ENCODE results near the gene CCDC138. TPM values are rescaled to one million over a fixed set of nuclear protein-coding genes. Genes with fewer than 3 reads are reported as not detected.
"Not testable (repeated sequence)": the region's sequence is repeated elsewhere in the genome, so short reads cannot be mapped to it uniquely, and the experiment has no call there.

Gene CCDC138, protein sequence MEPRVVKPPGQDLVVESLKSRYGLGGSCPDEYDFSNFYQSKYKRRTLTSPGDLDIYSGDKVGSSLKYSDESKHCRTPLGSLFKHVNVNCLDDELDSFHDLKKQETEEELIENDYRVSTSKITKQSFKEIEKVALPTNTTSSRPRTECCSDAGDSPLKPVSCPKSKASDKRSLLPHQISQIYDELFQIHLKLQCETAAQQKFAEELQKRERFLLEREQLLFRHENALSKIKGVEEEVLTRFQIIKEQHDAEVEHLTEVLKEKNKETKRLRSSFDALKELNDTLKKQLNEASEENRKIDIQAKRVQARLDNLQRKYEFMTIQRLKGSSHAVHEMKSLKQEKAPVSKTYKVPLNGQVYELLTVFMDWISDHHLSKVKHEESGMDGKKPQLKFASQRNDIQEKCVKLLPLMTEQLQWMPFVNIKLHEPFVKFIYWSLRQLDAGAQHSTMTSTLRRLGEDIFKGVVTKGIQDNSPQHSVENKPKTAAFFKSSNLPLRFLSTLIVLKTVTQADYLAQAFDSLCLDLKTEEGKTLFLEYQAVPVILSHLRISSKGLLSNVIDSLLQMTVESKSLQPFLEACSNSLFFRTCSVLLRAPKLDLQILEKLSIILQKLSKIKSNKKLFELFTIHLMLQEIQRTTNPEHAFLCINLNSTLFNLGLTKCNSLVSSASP
- total RNA-seq, result 10 to 100 TPM; 29.7 to 30.2 TPM
- 30.9 TPM for polyA plus RNA-seq (2013, experiment 1 of 2)
- 30.6 TPM for polyA plus RNA-seq (2013, experiment 2 of 2)
- long read RNA-seq, experiment 1, partial matches to known transcripts, result 5 of 11 reads
- long read RNA-seq, experiment 1, other reads (novel, unspliced or antisense), result 4 of 11 reads
- long read RNA-seq, experiment 2, transcript CCDC138-201 (15 exons, 2,383 nt), result major isoform, 10 of 50 reads
- long read RNA-seq, experiment 2, partial matches to known transcripts, result 3 of 50 reads
- long read RNA-seq, experiment 2, other reads (novel, unspliced or antisense), result 35 of 50 reads
- long read RNA-seq, experiment 3, transcript CCDC138-201 (15 exons, 2,383 nt), result major isoform, 44 of 120 reads
- long read RNA-seq, experiment 3, transcript CCDC138-203 (14 exons, 2,250 nt), result minor isoform, 5 of 120 reads
- long read RNA-seq, experiment 3, partial matches to known transcripts, result 8 of 120 reads
- long read RNA-seq, experiment 3, other reads (novel, unspliced or antisense), result 63 of 120 reads
- long read RNA-seq, experiment 4, transcript CCDC138-201 (15 exons, 2,383 nt), result major isoform, 5 of 52 reads
- long read RNA-seq, experiment 4, partial matches to known transcripts, result 11 of 52 reads
- long read RNA-seq, experiment 4, other reads (novel, unspliced or antisense), result 35 of 52 reads

- peak; percentile 97 for DNase-seq
- Mint-ChIP-seq H3K27me3 (ENCODE audit: insufficient read depth) (no peaks in the 10 kb centered on the region), H3K36me3 (ENCODE audit: low read depth) (peaks cover 40% of the 10 kb centered on the region), H3K4me1 (peaks cover 12% of the 10 kb centered on the region), H3K9me3 (no peaks in the 10 kb centered on the region), H3K4me3 (peak within 1 kb of the TSS; percentile 72), H3K27ac (peak within 1 kb of the TSS; percentile 95)
- 0% methylated on average over 35 to 78 of the region's 78 CpGs for WGBS, 2 experiments (ENCODE audit: insufficient coverage in 1 of 2, insufficient read length in 1 of 2)
- H3K4me3 ChIP-seq (ENCODE audit: low read length), result peak within 1 kb of the TSS; percentile 91
- peaks cover 63% of the 10 kb centered on the region for H3K36me3 ChIP-seq (ENCODE audit: control insufficient read depth, insufficient read depth, low read length)
- no peaks in the 10 kb centered on the region for H3K9me3 ChIP-seq (ENCODE audit: control insufficient read depth, low read length)
- peak within 1 kb of the TSS; percentile 93 for H3K9ac ChIP-seq (ENCODE audit: extremely low read depth, low read length, poor library complexity, severe bottlenecking)
- no peak for TF ChIP-seq CTCF (conservative IDR thresholded peaks at IDR 0.05)
- H3K27ac ChIP-seq (ENCODE audit: low read depth, low read length), result peak within 1 kb of the TSS; percentile 89
- H3K27me3 ChIP-seq (ENCODE audit: control insufficient read depth, insufficient read depth, low read length, poor library complexity, severe bottlenecking), result no peaks in the 10 kb centered on the region
- H3K4me1 ChIP-seq (ENCODE audit: control insufficient read depth, insufficient read depth, low read length), result peaks cover 2% of the 10 kb centered on the region
Measured at GRCh38 chr2:108786354-108787215, at the start of gene CCDC138. Gene CCDC138 (plus strand): TSS chr2:108786771. CDS start chr2:108786823, 52 bp downstream.

- not testable (repeated sequence) for H3K27me3 Mint-ChIP-seq (ENCODE audit: insufficient read depth); H3K4me1 ChIP-seq (ENCODE audit: control insufficient read depth, insufficient read depth, low read length); H3K27ac Mint-ChIP-seq; H3K9ac ChIP-seq (ENCODE audit: extremely low read depth, low read length, poor library complexity, severe bottlenecking); H3K9me3 Mint-ChIP-seq; H3K4me3 Mint-ChIP-seq; DNase-seq; H3K4me1 Mint-ChIP-seq; H3K4me3 ChIP-seq (ENCODE audit: low read length); H3K27ac ChIP-seq (ENCODE audit: low read depth, low read length); H3K27me3 ChIP-seq (ENCODE audit: control insufficient read depth, insufficient read depth, low read length, poor library complexity, severe bottlenecking); H3K9me3 ChIP-seq (ENCODE audit: control insufficient read depth, low read length)
- WGBS, 2 experiments (ENCODE audit: insufficient coverage in 1 of 2, insufficient read length in 1 of 2), result 96% methylated on average over 7 of the region's 9 CpGs; no CpG with 5 or more reads in 1 of the 2 experiments
- peaks cover 19% of the 10 kb centered on the region for H3K36me3 ChIP-seq (ENCODE audit: control insufficient read depth, insufficient read depth, low read length)
- H3K36me3 Mint-ChIP-seq (ENCODE audit: low read depth), result peaks cover 26% of the 10 kb centered on the region
Measured at GRCh38 chr2:108757973-108758372, 28.6 kb upstream of the CCDC138 start.

DNA sequence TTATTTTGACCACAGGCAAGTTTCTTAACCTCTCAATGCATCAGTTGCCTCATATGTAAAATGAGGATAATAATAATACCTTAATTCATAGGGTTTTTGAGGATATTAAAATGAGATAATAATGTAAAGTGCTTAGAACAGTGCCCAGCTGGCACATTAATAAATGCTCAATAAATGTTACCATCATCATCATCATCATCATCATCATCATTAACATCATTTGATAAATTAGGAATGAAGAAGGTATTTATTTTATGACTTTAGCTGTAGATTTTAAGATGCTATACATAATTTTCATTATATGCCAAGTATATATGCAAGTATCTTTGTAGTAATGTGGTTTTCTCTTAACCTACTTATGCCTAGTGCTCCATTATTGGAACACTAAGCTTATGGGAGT lies 24.0 kb upstream of the CCDC138 start:
- not testable (repeated sequence) for H3K4me3 Mint-ChIP-seq; H3K27me3 ChIP-seq (ENCODE audit: control insufficient read depth, insufficient read depth, low read length, poor library complexity, severe bottlenecking); H3K27me3 Mint-ChIP-seq (ENCODE audit: insufficient read depth); H3K27ac Mint-ChIP-seq; H3K9ac ChIP-seq (ENCODE audit: extremely low read depth, low read length, poor library complexity, severe bottlenecking); H3K4me1 Mint-ChIP-seq; DNase-seq; H3K27ac ChIP-seq (ENCODE audit: low read depth, low read length); H3K4me1 ChIP-seq (ENCODE audit: control insufficient read depth, insufficient read depth, low read length); H3K4me3 ChIP-seq (ENCODE audit: low read length); H3K9me3 Mint-ChIP-seq; H3K9me3 ChIP-seq (ENCODE audit: control insufficient read depth, low read length)
- H3K36me3 Mint-ChIP-seq (ENCODE audit: low read depth), result peaks cover 43% of the 10 kb centered on the region
- H3K36me3 ChIP-seq (ENCODE audit: control insufficient read depth, insufficient read depth, low read length), result peaks cover 43% of the 10 kb centered on the region

GRCh38 chr2:108766671-108767070 lies 19.9 kb upstream of the CCDC138 start:
- not testable (repeated sequence) for H3K4me3 ChIP-seq (ENCODE audit: low read length); H3K4me1 Mint-ChIP-seq; H3K9ac ChIP-seq (ENCODE audit: extremely low read depth, low read length, poor library complexity, severe bottlenecking); H3K27ac ChIP-seq (ENCODE audit: low read depth, low read length); H3K9me3 Mint-ChIP-seq; H3K4me1 ChIP-seq (ENCODE audit: control insufficient read depth, insufficient read depth, low read length); DNase-seq; H3K9me3 ChIP-seq (ENCODE audit: control insufficient read depth, low read length); H3K27me3 ChIP-seq (ENCODE audit: control insufficient read depth, insufficient read depth, low read length, poor library complexity, severe bottlenecking); H3K27ac Mint-ChIP-seq; H3K4me3 Mint-ChIP-seq; H3K27me3 Mint-ChIP-seq (ENCODE audit: insufficient read depth)
- 93 to 96% methylated on average over 4 of the region's 5 CpGs for WGBS, 2 experiments (ENCODE audit: insufficient coverage in 1 of 2, insufficient read length in 1 of 2)
- H3K36me3 ChIP-seq (ENCODE audit: control insufficient read depth, insufficient read depth, low read length), result peaks cover 55% of the 10 kb centered on the region
- H3K36me3 Mint-ChIP-seq (ENCODE audit: low read depth), result peaks cover 53% of the 10 kb centered on the region

GRCh38 chr2:108767859-108768258 lies 18.7 kb upstream of the CCDC138 start:
- not testable (repeated sequence) for H3K4me3 ChIP-seq (ENCODE audit: low read length); DNase-seq; H3K4me1 Mint-ChIP-seq; H3K9me3 ChIP-seq (ENCODE audit: control insufficient read depth, low read length); H3K4me1 ChIP-seq (ENCODE audit: control insufficient read depth, insufficient read depth, low read length); H3K9me3 Mint-ChIP-seq; H3K9ac ChIP-seq (ENCODE audit: extremely low read depth, low read length, poor library complexity, severe bottlenecking); H3K4me3 Mint-ChIP-seq; H3K27me3 Mint-ChIP-seq (ENCODE audit: insufficient read depth); H3K27ac ChIP-seq (ENCODE audit: low read depth, low read length); H3K27ac Mint-ChIP-seq; H3K27me3 ChIP-seq (ENCODE audit: control insufficient read depth, insufficient read depth, low read length, poor library complexity, severe bottlenecking)
- peaks cover 63% of the 10 kb centered on the region for H3K36me3 ChIP-seq (ENCODE audit: control insufficient read depth, insufficient read depth, low read length)
- 96% methylated on average over 1 of the region's 2 CpGs; no CpG with 5 or more reads in 1 of the 2 experiments for WGBS, 2 experiments (ENCODE audit: insufficient coverage in 1 of 2, insufficient read length in 1 of 2)
- peaks cover 63% of the 10 kb centered on the region for H3K36me3 Mint-ChIP-seq (ENCODE audit: low read depth)
